Inflammatory macrophage treated with lipopolysaccharide for 1 hour (primary cell): ENCODE measurements around the gene CHMP6.
A peak's percentile ranks its signal among the peaks of the same experiment; 100 is the strongest.

ENCODE experiments used
- DNase-seq, 2 donors: peaks; one replicate each; pipeline ENCODE4 v3.0.0-alpha.2; 2020 to 2022

Gene CHMP6

DNA sequence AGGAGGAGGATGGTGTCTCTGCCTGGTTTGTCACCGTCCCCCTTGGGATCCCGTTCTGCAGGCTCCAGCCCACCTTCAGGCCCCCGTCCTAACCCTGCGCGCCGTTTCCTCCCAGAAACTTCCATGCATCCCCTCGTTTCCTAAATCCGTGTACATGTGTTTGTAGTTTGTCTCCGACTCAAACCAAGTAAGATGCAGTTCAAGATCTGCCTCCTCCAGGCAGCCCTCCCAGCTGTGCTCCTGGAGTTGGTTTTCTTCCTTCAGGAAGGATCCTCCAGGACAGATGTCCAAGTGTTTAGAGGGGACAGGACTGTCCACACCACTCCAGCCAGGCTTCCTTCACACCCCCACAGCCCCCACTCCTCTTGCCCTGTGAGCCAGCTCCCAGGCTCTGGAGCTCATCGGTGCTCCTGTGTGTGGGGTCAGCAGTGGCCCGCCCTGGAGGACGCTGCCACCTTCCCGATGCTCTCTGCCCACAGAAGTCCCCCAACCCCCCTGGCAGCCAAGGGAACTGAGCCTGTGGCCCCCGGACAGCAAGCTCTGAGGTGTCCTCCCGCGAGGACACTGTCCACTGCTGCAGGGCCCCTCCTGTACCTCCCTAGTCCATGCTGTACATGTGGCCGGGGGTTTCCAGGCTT, 54.6 kb downstream of the CHMP6 start:
- no peak for DNase-seq

DNA sequence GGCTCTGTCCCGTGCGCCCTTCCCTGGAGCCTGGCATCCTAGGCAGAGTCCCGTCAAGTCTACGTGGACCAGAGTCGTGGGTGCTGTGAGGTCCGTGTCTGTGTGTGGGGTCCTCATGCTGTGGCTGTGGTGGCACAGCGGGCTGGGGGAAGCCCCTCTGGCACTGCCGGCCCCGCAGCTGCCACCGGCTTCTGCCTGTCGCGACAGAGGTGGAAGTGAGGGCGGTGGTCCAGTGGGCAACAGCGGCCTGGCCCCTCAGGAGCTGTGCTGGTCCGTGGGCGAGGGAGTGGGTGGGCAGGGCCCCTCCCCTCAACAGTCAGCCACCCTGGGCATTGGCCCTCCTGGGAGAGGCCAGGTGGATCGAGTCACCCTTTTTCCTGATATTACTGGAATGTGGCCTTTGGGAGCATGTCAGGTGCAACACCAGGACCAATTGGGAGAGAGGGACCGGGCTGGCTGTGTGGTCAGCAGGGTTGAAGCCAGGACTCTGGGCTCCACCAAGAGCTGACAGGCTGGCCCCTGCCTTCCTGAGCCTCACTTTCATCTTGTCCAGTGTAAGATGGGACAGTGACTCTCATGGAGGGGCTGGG, 55.2 kb downstream of the CHMP6 start:
- DNase-seq, result no peak

DNA sequence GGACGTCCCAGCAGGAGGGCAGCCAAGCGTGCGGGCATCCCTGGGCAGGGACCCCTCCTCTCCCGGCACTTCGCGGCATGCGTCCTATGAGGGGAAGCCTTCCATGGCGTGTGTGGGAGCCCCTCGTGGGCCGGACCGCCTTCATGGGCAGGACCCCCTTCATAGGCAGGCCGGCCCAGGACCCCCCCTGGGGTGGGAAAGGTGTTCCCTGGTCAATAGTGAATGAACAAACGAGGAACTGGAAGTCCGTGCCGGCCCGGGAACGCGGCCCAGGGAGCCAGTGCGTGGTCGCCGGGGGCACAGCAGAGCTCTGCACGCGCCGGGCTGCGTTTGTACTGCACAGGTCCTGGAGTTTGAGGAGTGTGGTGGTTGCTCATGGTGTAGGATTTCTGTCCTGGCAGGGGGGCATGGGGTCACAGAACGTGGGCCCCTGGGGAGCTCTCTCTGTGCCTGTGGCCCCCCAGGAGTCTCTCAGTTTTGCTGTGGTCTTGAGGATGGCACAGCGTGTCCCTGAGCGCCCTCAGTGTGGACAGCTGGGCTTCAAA, 57.3 kb downstream of the CHMP6 start:
- DNase-seq, result no peak

DNA sequence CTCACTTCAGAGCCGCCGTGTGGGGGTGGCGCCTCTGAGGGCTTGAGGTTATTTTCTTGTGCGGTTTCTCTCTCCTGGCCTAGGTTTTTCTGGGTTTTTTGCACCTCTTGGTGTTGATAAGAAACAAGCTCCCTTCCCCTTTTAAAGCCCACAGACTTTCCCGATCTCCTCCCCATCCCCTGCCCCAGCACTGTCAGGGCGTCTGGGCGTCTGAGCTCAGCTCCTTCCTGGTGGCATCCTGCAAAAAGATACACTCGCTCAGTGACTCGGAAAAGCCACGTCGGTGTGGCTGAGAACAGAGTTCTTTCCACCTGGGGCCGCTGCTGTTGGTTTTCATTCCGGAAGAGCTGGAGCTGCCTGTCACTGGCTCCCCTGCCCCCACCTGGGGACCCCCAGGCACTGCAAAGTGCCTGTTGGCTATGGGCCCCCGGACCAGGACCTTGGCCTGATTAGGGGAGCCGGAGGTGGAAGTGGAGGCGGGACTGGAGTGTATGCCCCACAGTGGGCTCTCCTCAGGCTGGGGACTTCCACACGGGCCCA, 57.8 kb downstream of the CHMP6 start:
- peak in 1 of 2 donors; percentile 8 for DNase-seq
